ENCODE measurements around the gene POLDIP2. TPM values are rescaled to one million over a fixed set of nuclear protein-coding genes. Genes with fewer than 3 reads are reported as not detected.

Gene POLDIP2
- total and polyA plus RNA-seq, 2 of the 13 experiments (the other 11 are each of a cell fraction or from before 2014, with no cell fraction given) = 85.9 to 114 TPM

GRCh38 chr17:28369684-28370034 lies 12.3 kb upstream of the POLDIP2 start (continued):
- TF ChIP-seq DPF2 (CRISPR knock-in tag; IDR thresholded peaks at IDR 0.05; ENCODE audit: borderline replicate concordance, low read depth) (0 out of 2 replicates have a peak, but pooled peaks have one; percentile 7), ZBTB42 (CRISPR knock-in tag; IDR thresholded peaks at IDR 0.05) (0 out of 2 replicates have a peak, but pooled peaks have one; percentile 25), CAMTA2 (CRISPR knock-in tag; IDR thresholded peaks at IDR 0.05; ENCODE audit: borderline replicate concordance) (0 out of 2 replicates have a peak, but pooled peaks have one; percentile 42), ZBTB4 (CRISPR knock-in tag; IDR thresholded peaks at IDR 0.05; ENCODE audit: borderline replicate concordance) (0 out of 2 replicates have a peak, but pooled peaks have one; percentile 1), ZNF235 (CRISPR knock-in tag; IDR thresholded peaks at IDR 0.05; ENCODE audit: borderline replicate concordance) (peak; percentile 90; the same call in 1 of the 2 replicates), KIAA2018 (CRISPR knock-in tag; IDR thresholded peaks at IDR 0.05; ENCODE audit: borderline replicate concordance) (no peak), NR2F6 (IDR thresholded peaks at IDR 0.05) (peak; percentile 88), NR2F6 (CRISPR knock-in tag; IDR thresholded peaks at IDR 0.05) (peak; percentile 49), ZBTB2 (CRISPR knock-in tag; IDR thresholded peaks at IDR 0.05; ENCODE audit: low read depth) (no peak), GATA4 (IDR thresholded peaks at IDR 0.05; ENCODE audit: borderline replicate concordance, low read depth) (no peak), ZNF550 (CRISPR knock-in tag; IDR thresholded peaks at IDR 0.05; ENCODE audit: borderline replicate concordance) (no peak), HDAC2 (CRISPR knock-in tag; IDR thresholded peaks at IDR 0.05) (no peak), SOX6 (IDR thresholded peaks at IDR 0.05) (no peak), SOX6 (CRISPR knock-in tag; IDR thresholded peaks at IDR 0.05) (no peak)
